T47D (cell line): ENCODE measurements around the gene COG8.

Experiments used
- DNase-seq, 2 experiments: peaks; one replicate each; pipeline versions ENCODE4 v3.0.0 to v3.0.0-alpha.2; 2011 to 2012; ENCODE audit warnings: low read depth in 1 of 2, low spot score in 1 of 2
- JUND ChIP-seq: IDR thresholded peaks from 2 replicates; pipeline ENCODE4 v1.6.1; 2012; ENCODE audit warnings: low read depth
- in situ Hi-C: cut with HindIII; loops from 2 replicates; pipeline ENCODE4 v1.10.0; 2016; ENCODE audit warnings: low sequenced_read_pairs, low pct_unique_long_range_greater_than_20kb

COG8 gene

DNA sequence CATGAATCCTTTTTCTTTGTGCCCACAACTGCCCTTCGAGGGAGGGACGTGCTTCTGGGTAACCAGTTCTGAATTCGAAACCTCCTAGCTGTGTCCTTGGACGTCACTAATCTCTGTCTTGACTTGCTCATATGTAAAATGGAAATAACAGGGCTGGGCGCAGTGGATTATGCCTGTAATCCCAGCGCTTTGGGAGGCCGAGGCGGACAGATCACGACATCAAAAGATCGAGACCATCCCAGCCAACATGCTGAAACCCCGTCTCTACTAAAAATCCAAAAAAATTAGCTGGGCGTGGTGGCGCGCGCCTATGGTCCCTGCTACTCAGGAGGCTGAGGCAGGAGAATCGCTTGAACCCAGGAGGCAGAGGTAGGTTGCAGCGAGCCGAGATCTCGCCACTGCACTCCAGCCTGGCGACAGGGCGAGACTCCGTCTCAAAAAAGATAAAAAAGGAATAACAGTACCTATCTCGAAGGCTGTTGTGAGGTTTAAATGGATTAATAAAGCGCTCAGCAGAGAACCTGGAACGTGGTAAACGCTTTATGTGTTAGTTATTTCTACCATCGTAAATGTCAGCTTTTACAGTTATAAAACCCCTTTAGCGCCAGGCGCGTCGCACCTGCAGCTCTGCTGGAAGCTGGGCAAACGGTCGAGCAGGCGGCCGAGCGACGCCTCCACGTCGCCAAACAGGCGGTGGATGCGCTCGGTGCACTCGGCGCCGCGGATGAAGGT lies 641 bp downstream of the COG8 start:
- no peak for DNase-seq
- in situ Hi-C loops: no loop called here
- TF ChIP-seq JUND: no peak

- in situ Hi-C loops: no loop called here
- no peak for DNase-seq
- TF ChIP-seq JUND: no peak
Observed at GRCh38 chr16:69334696-69335095, 4.7 kb downstream of the COG8 start.

DNA sequence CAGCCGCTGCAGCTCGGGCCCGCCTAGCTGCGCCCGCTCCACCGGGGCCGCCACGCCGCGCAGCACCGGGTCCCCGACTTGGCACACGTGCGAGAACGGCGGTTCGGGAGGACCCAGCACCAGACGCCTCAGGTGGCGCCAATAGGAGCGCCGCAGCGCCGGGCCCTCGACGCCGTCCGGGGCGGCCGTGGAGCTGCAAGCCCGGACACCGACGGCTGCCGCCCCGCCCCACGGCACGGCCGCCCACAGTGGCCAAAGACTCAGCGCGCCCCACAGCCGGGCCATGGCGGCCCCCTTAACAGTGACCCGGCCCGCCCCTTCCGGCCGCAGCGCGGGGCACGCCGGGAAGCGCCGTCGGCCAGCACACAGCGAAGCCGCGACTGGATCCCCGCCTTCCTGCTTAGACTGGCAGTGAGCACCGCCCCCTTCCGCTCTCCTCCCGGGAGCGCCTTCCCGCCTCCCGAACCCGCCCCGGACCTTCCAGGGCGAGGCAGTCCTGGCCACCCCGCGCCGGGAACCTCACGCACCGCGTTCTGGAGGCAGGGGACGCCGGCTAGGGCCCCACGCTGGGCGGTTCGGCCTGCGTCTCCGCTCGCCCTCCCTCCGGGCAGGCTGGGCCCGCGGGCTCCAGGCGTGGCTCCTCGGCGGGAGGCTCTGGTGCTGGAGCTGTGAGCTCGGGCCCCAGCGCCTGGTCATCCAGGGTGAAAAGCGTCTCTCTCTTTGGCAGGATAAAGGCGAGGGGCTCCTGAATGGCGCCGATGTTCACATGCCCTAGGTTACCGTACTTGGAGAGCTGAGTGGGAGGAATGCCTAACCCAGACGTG lies 8.9 kb downstream of the COG8 start, which contains the start of gene PDF:
TSS of gene PDF (minus strand) at position 303 of the 824 bp plus-strand sequence. CDS start at position 285, 18 bp downstream.
- in situ Hi-C loops: no loop called here
- no peak for TF ChIP-seq JUND

GRCh38 chr16:69329369-69330285 lies 9.7 kb downstream of the COG8 start:
- TF ChIP-seq JUND: no peak
- in situ Hi-C loops: no loop called here

More for the DNA sequence above, 8.9 kb downstream of the COG8 start, which contains the start of gene PDF:
- DNase-seq: peak; percentile 89 to 95

GRCh38 chr16:69328854-69329316 lies 10.5 kb downstream of the COG8 start:
- DNase-seq: peak in 1 of 2 experiments; percentile 29
- in situ Hi-C loops: no loop called here
- no peak for TF ChIP-seq JUND

More at GRCh38 chr16:69329369-69330285, 9.7 kb downstream of the COG8 start:
- peak in 1 of 2 experiments; percentile 73 for DNase-seq

GRCh38 chr16:69327585-69328310 lies 11.6 kb downstream of the COG8 start:
- TF ChIP-seq JUND: no peak
- in situ Hi-C loops: no loop called here
- DNase-seq: no peak

- DNase-seq: no peak
- in situ Hi-C loops: no loop called here
Observed at GRCh38 chr16:69326172-69326873, 13.0 kb downstream of the COG8 start.

GRCh38 chr16:69325784-69326171 lies 13.6 kb downstream of the COG8 start:
- in situ Hi-C loops: no loop called here
- TF ChIP-seq JUND: no peak
- DNase-seq: no peak

More at GRCh38 chr16:69326172-69326873, 13.0 kb downstream of the COG8 start:
- no peak for TF ChIP-seq JUND

GRCh38 chr16:69324585-69325253 lies 14.6 kb downstream of the COG8 start:
- in situ Hi-C loops: no loop called here
- DNase-seq: peak in 1 of 2 experiments; percentile 65
- no peak for TF ChIP-seq JUND

- DNase-seq: peak in 1 of 2 experiments; percentile 74
- TF ChIP-seq JUND: no peak
- in situ Hi-C loops: no loop called here
Observed at GRCh38 chr16:69324013-69324531, 15.3 kb downstream of the COG8 start.
